ENCODE results near the gene CNTFR. TPM values are rescaled to one million over a fixed set of nuclear protein-coding genes. Genes with fewer than 3 reads are reported as not detected.

The CNTFR gene
- total and polyA plus RNA-seq, 10 of the 15 experiments (the other 5 are each of a cell fraction or from before 2014, with no cell fraction given), result not detected

GRCh38 chr9:34607331-34607730 lies 17.8 kb upstream of the CNTFR start (continued):
- no peak for TF ChIP-seq ZNF687 (IDR thresholded peaks at IDR 0.05)
- TF ChIP-seq SMAD5 (IDR thresholded peaks at IDR 0.05; ENCODE audit: low read depth), result no peak
- no peak for TF ChIP-seq RAD51 (IDR thresholded peaks at IDR 0.05)
- no peak for TF ChIP-seq MTA3 (IDR thresholded peaks at IDR 0.05; ENCODE audit: borderline replicate concordance, low read length)
- no peak for TF ChIP-seq ZNF622 (IDR thresholded peaks at IDR 0.05)
- TF ChIP-seq POLR2AphosphoS5 (IDR thresholded peaks at IDR 0.05; ENCODE audit: low read length), result no peak
- no peak for TF ChIP-seq BHLHE40 (IDR thresholded peaks at IDR 0.05; ENCODE audit: borderline replicate concordance in 1 of 2, low read depth in 2 of 2, low read length in 1 of 2)
- TF ChIP-seq TCF12 (IDR thresholded peaks at IDR 0.05; ENCODE audit: low read depth, low read length), result no peak
- TF ChIP-seq RFX5 (IDR thresholded peaks at IDR 0.05; ENCODE audit: low read depth, low read length), result no peak
- no peak for TF ChIP-seq RELB (IDR thresholded peaks at IDR 0.05; ENCODE audit: low read depth)
- TF ChIP-seq JUND (IDR thresholded peaks at IDR 0.05; ENCODE audit: low read depth, low read length), result no peak
- TF ChIP-seq POLR2A (IDR thresholded peaks at IDR 0.05; ENCODE audit: low read depth, low read length), result no peak
